Measurements from ENCODE around the gene CAPN2. TPM values are rescaled to one million over a fixed set of nuclear protein-coding genes. Genes with fewer than 3 reads are reported as not detected.

CAPN2 gene
- total RNA-seq, 2 experiments from 2014 or later, result not detected

GRCh38 chr1:223771814-223772770 is 59.8 kb downstream of the CAPN2 start:
- POLR2A ChIA-PET, result interaction anchor here (0.6 to 1.6 kb wide), 4 partner anchors 9 to 43 kb away, joined by 3 to 4 read pairs (median 4); no protein-coding TSS in a partner anchor
- intact Hi-C loops (cut with micrococcal nuclease; ENCODE audit: unreplicated experiment), result no loop called here
- TF ChIP-seq EZH2phosphoT487 (IDR thresholded peaks at IDR 0.05; ENCODE audit: borderline replicate concordance, low read depth, low read length), result no peak
- no peak for TF ChIP-seq CTCF (conservative IDR thresholded peaks at IDR 0.05; ENCODE audit: low read length)
- Histone ChIP-seq H3K27ac (ENCODE audit: low read depth, low read length, poor library complexity, severe bottlenecking) (no peak overlapping the region), H2AFZ (ENCODE audit: low read length) (no peak overlapping the region), H3K9me3 (ENCODE audit: low read length) (no peaks in the 10 kb centered on the region), H3K79me2 (ENCODE audit: insufficient read depth, low read depth, low read length) (no peaks in the 10 kb centered on the region), H3K9me2 (ENCODE audit: insufficient read depth, low read length) (no peaks in the 10 kb centered on the region), H3K4me3 (ENCODE audit: low read depth, low read length, poor library complexity, severe bottlenecking) (no peak overlapping the region), H4K20me1 (ENCODE audit: insufficient read depth, low read length) (no peaks in the 10 kb centered on the region), H3K4me1 (ENCODE audit: insufficient read depth, low read length, poor library complexity, severe bottlenecking) (no peaks in the 10 kb centered on the region), H3K4me2 (ENCODE audit: low read length) (no peak overlapping the region), H3K36me3 (ENCODE audit: insufficient read depth, low read length) (peaks cover 4% of the 10 kb centered on the region; the same call in 1 of the 2 replicates)
- DNase-seq (ENCODE audit: low spot score), result no peak
- BruUV-seq (replicated peaks), result no TSS peak
- CTCF ChIA-PET (ENCODE audit: unreplicated experiment), result no interaction called here

- intact Hi-C loops (cut with micrococcal nuclease; ENCODE audit: unreplicated experiment), result no loop called here
- Histone ChIP-seq H3K4me3 (ENCODE audit: low read depth, low read length, poor library complexity, severe bottlenecking) (no peak overlapping the region), H3K4me1 (ENCODE audit: insufficient read depth, low read length, poor library complexity, severe bottlenecking) (no peaks in the 10 kb centered on the region), H3K27ac (ENCODE audit: low read depth, low read length, poor library complexity, severe bottlenecking) (no peak overlapping the region), H3K36me3 (ENCODE audit: insufficient read depth, low read length) (peaks cover 10% of the 10 kb centered on the region), H3K4me2 (ENCODE audit: low read length) (no peak overlapping the region), H2AFZ (ENCODE audit: low read length) (no peak overlapping the region), H3K79me2 (ENCODE audit: insufficient read depth, low read depth, low read length) (no peaks in the 10 kb centered on the region), H4K20me1 (ENCODE audit: insufficient read depth, low read length) (no peaks in the 10 kb centered on the region), H3K9me3 (ENCODE audit: low read length) (no peaks in the 10 kb centered on the region), H3K9me2 (ENCODE audit: insufficient read depth, low read length) (no peaks in the 10 kb centered on the region)
- no TSS peak for BruUV-seq (replicated peaks)
- no peak for DNase-seq (ENCODE audit: low spot score)
- TF ChIP-seq CTCF (conservative IDR thresholded peaks at IDR 0.05; ENCODE audit: low read length) (no peak), EZH2phosphoT487 (IDR thresholded peaks at IDR 0.05; ENCODE audit: borderline replicate concordance, low read depth, low read length) (no peak)
- POLR2A ChIA-PET, result interaction anchor here (0.6 to 1.6 kb wide), 2 partner anchors 8 to 10 kb away, joined by 3 read pairs; no protein-coding TSS in a partner anchor
- CTCF ChIA-PET (ENCODE audit: unreplicated experiment), result no interaction called here
Measured at GRCh38 chr1:223772771-223773160, 60.4 kb downstream of the CAPN2 start.

All from OCI-LY7 (cell line).